Panc1 (cell line): ENCODE results near the gene MEIOB. TPM values are rescaled to one million over a fixed set of nuclear protein-coding genes. Genes with fewer than 3 reads are reported as not detected.

Experiments
- ATAC-seq: fragments of 200-7000 bp; cut with Tn5 transposase; 2 replicates; pipeline ENCODE4 v1.9.1; 2020; ENCODE audit warnings: mild to moderate bottlenecking, moderate library complexity
- BruUV-seq: library from RNA; stranded (reverse); fragments of 400-500 nt; replicated peaks from 2 replicates; lab custom pipeline; 2021; lab: Mats Ljungman, UMichigan
- CTCF ChIA-PET: fragments of 300-600 bp; sonication (Branson Sonifier 250); formaldehyde crosslinking; loops from one replicate; lab custom pipeline; 2022; ENCODE audit warnings: antibody characterized with exemption; lab: Charles Lee
- POLR2A ChIA-PET: fragments of 300-600 bp; sonication (Branson Sonifier 250); formaldehyde crosslinking; loops from one replicate; lab custom pipeline; 2022; ENCODE audit warnings: antibody characterized with exemption; lab: Charles Lee
- DNase-seq: peaks from one replicate; pipeline ENCODE4 v3.0.0-alpha.2; 2010; ENCODE audit warnings: low read depth, low spot score
- H3K27ac ChIP-seq: 2 replicates; pipeline ENCODE4 v1.5.1; 2011; ENCODE audit warnings: mild to moderate bottlenecking, low read length, inconsistent platforms
- H3K27me3 ChIP-seq: fragments of 200-500 bp; sonication (Bioruptor generic); 2 replicates; pipeline ENCODE4 v1.6.0; 2014; ENCODE audit warnings: low read length, inconsistent platforms; ENCODE audit not compliant: control insufficient read depth, insufficient read depth
- H3K36me3 ChIP-seq: fragments of 200-500 bp; sonication (Bioruptor generic); 2 replicates; pipeline ENCODE4 v1.5.1; 2014; ENCODE audit warnings: inconsistent platforms, mild to moderate bottlenecking, low read length, moderate library complexity; ENCODE audit not compliant: control insufficient read depth, insufficient read depth
- H3K4me1 ChIP-seq: 2 replicates; pipeline ENCODE4 v1.5.1; 2011; ENCODE audit warnings: inconsistent platforms, mild to moderate bottlenecking, low read length, moderate library complexity; ENCODE audit not compliant: control insufficient read depth, insufficient read depth
- H3K4me3 ChIP-seq, 2 experiments: 2 replicates each; pipeline ENCODE4 v1.5.1; 2011 to 2012; ENCODE audit warnings: low read depth in 2 of 2, low read length in 2 of 2, mild to moderate bottlenecking in 2 of 2, inconsistent platforms in 1 of 2, moderate library complexity in 1 of 2
- H3K9me3 ChIP-seq: fragments of 200-500 bp; sonication (Bioruptor generic); 2 replicates; pipeline ENCODE4 v1.5.1; 2014; ENCODE audit warnings: low read depth, mild to moderate bottlenecking, inconsistent platforms, low read length, moderate library complexity; ENCODE audit not compliant: control insufficient read depth, insufficient read depth
- CTCF ChIP-seq: fragments of 450-650 bp; IDR thresholded peaks from 2 replicates; pipeline ENCODE4 v1.5.1; 2017; ENCODE audit warnings: mild to moderate bottlenecking
- POLR2AphosphoS5 ChIP-seq: IDR thresholded peaks from 2 replicates; pipeline ENCODE4 v1.6.1; 2012; ENCODE audit warnings: mild to moderate bottlenecking, low read depth, low read length, moderate library complexity
- REST ChIP-seq, 2 experiments: IDR thresholded peaks; 2 replicates each; pipeline ENCODE4 v1.6.1; 2011 to 2012; ENCODE audit warnings: low read depth in 2 of 2, control low read depth in 1 of 2, low read length in 1 of 2, mild to moderate bottlenecking in 1 of 2, moderate library complexity in 1 of 2; ENCODE audit not compliant: insufficient read depth in 1 of 2
- SIN3A ChIP-seq: IDR thresholded peaks from 2 replicates; pipeline ENCODE4 v1.6.1; 2012; ENCODE audit warnings: low read depth, mild to moderate bottlenecking, low read length, moderate library complexity, borderline replicate concordance; ENCODE audit not compliant: insufficient read depth
- TCF7L2 ChIP-seq: IDR thresholded peaks from 2 replicates; pipeline ENCODE4 v1.6.1; 2011; ENCODE audit warnings: mild to moderate bottlenecking, low read depth, low read length, inconsistent platforms
- in situ Hi-C: cut with HindIII; loops from 2 replicates; pipeline ENCODE4 v1.10.0; 2016; ENCODE audit warnings: low sequenced_read_pairs, low pct_unique_long_range_greater_than_20kb
- intact Hi-C: fragments of 100-400 bp; cut with micrococcal nuclease; formaldehyde crosslinking; loops from one replicate; pipeline ENCODE4 v1.10.0; 2022; ENCODE audit not compliant: unreplicated experiment
- total RNA-seq: library from RNA; stranded (reverse); gene quantifications from one replicate; pipeline ENCODE4 v1.2.1, GENCODE V29; 2021; ENCODE audit not compliant: unreplicated experiment

MEIOB gene
- total RNA-seq, 1 experiment from 2014 or later, result not detected

DNA sequence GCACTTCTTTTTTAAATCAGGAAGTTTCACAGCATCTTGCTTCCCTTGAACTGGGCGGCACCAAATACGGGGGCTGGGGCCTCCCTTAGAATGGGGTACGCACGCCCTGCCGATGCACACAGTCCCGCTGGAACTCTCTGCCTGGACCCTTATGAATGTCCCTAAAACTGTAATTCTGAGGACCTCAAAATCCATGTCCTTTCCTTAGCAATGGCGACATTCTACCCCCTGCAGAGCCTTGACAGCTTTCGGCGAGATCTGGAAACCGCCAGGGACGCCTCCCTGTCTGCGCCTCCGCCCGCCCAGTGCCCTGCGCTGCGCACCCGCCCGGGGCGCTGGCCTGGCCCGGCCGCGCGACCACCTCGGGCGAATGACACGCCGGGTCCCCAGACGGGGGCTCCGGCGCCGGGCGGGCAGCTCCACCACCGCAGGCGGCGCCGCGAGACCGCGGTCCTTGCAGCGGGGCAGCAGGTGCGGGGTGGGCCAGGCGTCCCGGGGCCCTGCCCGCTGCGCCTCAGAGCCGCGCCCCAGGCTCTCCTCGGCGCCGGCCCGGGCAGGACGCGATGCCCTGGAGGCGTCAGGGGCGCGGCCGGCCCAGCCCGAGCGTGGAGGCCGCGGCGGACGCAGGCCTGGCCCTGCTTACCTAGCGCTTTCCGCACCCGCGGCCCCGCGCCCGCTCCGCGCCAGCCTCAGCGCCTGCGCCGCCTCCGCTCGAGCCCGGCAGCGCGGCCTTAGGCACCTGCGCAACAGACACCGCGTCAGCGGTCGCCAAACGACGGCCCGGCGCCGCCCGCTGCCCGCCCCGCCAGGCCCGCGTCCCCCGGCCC lies 45.9 kb downstream of the MEIOB start:
- Histone ChIP-seq H3K9me3 (no peaks in the 10 kb centered on the region), H3K4me3 (peak overlapping the region; percentile 61 to 99), H3K4me1 (peaks cover 17% of the 10 kb centered on the region), H3K36me3 (peaks cover 8% of the 10 kb centered on the region; the same call in 1 of the 2 replicates), H3K27ac (peak overlapping the region; percentile 29; the same call in 1 of the 2 replicates), H3K27me3 (no peaks in the 10 kb centered on the region)
- ATAC-seq (peak; percentile 76), DNase-seq (no peak)
- TF ChIP-seq TCF7L2 (no peak), SIN3A (no peak), REST (IDR thresholded peaks at IDR 0.05; ENCODE audit: insufficient read depth in 1 of 2, low read depth in 2 of 2, low read length in 1 of 2) (no peak), CTCF (no peak), POLR2AphosphoS5 (no peak)
- in situ Hi-C loops, result no loop called here
- POLR2A ChIA-PET, result interaction anchor here (0.6 kb wide), 1 partner anchor 29 kb away, joined by 3 read pairs; no protein-coding TSS in a partner anchor
- no TSS peak for BruUV-seq
- CTCF ChIA-PET, result interaction anchor here (0.6 kb wide), 1 partner anchor 11 kb away, joined by 3 read pairs; no protein-coding TSS in a partner anchor
- intact Hi-C loops, result no loop called here

DNA sequence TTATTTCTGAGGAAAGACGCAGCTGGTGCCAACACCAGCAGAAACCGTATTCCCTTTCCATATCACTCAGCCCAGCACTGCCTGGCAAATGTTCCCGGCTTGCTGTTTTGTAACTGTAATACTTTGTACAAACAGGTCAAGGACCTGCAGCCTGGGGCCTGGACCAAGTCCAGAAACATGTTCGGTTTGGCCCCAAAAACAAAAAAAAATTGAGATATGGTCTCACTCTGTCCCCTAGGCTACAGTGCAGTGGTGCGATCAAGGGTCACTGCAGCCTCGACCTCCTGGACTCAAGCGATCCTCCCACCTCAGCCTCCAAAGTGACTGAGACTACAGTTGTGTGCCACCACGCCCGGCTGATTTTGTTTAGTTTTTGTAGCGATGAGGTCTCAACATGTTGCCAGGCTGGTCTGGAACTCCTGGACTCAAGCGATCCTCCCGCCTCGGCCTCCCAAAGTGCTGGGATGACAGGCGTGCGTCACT lies 46.5 kb downstream of the MEIOB start:
- Histone ChIP-seq H3K27ac (0 out of 2 replicates have a peak overlapping the region, but pooled peaks have one; percentile 29), H3K4me3 (peak overlapping the region; percentile 61 to 99), H3K36me3 (peaks cover 8% of the 10 kb centered on the region; the same call in 1 of the 2 replicates), H3K4me1 (peaks cover 17% of the 10 kb centered on the region), H3K27me3 (no peaks in the 10 kb centered on the region), H3K9me3 (no peaks in the 10 kb centered on the region)
- CTCF ChIA-PET, result no interaction called here
- in situ Hi-C loops (no loop called here), intact Hi-C loops (no loop called here)
- TF ChIP-seq TCF7L2 (no peak), REST (IDR thresholded peaks at IDR 0.05; ENCODE audit: insufficient read depth in 1 of 2, low read depth in 2 of 2, low read length in 1 of 2) (no peak)
- no peak for DNase-seq
- POLR2A ChIA-PET, result no interaction called here
- ATAC-seq, result no peak
- BruUV-seq, result TSS peak; percentile 78
